Limb (tissue), 2 donors: ENCODE results near the gene ANKRD10.

Source experiments
- DNase-seq, 2 donors: peaks; one replicate each; pipeline ENCODE4 v3.0.0-alpha.2; 2016; ENCODE audit errors: extremely low spot score in 2 of 2

The ANKRD10 gene

DNA sequence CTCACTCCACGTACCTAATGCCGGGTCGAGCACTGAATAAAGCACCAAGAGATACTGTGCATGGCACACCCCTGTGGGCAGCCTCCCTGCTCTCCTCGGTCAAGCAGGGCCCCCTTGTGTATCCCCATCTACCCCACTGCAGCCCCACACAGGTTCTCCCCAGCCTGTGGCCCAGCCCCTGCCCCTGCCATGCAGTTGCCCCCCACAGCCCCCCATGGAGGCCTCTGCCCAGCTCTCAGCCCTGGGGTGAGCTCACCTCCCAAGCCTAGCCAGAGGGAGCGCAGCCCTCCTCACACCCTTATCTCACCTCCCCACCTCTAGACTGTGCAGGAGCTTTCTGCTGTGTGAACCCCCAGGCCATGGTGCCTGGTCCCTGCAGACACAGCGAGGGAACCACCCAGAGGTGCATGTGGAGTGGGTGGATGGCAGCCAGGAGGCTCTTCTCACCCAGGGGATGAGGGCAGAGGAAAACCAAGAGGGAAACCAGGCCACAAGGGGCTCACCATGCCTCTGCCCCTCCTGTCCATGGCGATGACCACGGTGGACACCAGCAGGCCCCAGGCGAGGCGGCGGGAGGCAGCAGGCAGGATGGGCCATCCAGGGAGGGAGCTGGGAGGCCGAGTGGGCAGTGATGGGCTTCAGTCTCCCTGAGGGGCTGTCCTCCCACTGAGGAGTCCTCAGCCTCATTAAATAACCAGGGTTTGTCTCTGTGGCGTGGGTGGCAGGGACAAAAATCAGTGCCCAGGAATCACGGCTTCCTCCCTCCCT lies 83.2 kb downstream of the ANKRD10 start:
- no peak for DNase-seq

GRCh38 chr13:110830800-110831371 lies 84.0 kb downstream of the ANKRD10 start:
- no peak for DNase-seq

DNA sequence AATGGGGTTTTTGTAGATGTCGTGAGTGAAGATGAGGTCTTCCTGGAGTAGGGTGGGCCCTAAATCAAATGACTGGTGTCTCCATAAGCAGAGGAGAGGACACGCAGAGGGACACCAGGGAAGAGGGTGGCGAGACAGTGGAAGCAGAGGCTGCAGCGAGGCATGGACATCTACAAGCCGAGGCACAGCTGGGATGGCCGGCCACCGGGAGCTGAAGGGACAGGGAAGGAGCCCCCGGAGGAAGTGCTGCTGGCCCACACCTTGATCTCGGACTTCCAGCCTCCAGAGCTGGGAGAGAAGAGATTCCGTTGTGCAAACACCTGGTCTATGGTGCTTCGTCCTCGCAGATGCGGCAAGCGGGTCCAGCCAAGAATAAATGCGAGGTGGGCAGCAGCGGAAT lies 84.5 kb downstream of the ANKRD10 start:
- no peak for DNase-seq

- DNase-seq: no peak
Measured at GRCh38 chr13:110829486-110829885, 85.4 kb downstream of the ANKRD10 start.

GRCh38 chr13:110828705-110829104 lies 86.2 kb downstream of the ANKRD10 start:
- no peak for DNase-seq
